ENCODE results near the gene KIF21B.

Gene KIF21B

GRCh38 chr1:201019321-201019977 lies 4.1 kb downstream of the KIF21B start:
- no peak for FAIRE-seq

- no peak for FAIRE-seq
These were observed 5.7 kb downstream of the KIF21B start for GRCh38 chr1:201017828-201018163.

GRCh38 chr1:201016943-201017827 lies 6.3 kb downstream of the KIF21B start:
- FAIRE-seq, result no peak

GRCh38 chr1:201016211-201016651 lies 7.3 kb downstream of the KIF21B start:
- no peak for FAIRE-seq

- FAIRE-seq, result no peak
These were observed 7.9 kb downstream of the KIF21B start for GRCh38 chr1:201015551-201016091.

GRCh38 chr1:201014816-201015200 lies 8.7 kb downstream of the KIF21B start:
- FAIRE-seq, result no peak

- no peak for FAIRE-seq
These were observed 9.3 kb downstream of the KIF21B start for GRCh38 chr1:201013991-201014815.

GRCh38 chr1:201013031-201013485 lies 10.5 kb downstream of the KIF21B start:
- no peak for FAIRE-seq

GRCh38 chr1:201011616-201012015 lies 11.9 kb downstream of the KIF21B start:
- no peak for FAIRE-seq

- FAIRE-seq, result no peak
These were observed 13.4 kb downstream of the KIF21B start for GRCh38 chr1:201009962-201010645.

GRCh38 chr1:201008666-201009360 lies 14.7 kb downstream of the KIF21B start:
- FAIRE-seq, result no peak

GRCh38 chr1:201007481-201007880 lies 16.0 kb downstream of the KIF21B start:
- no peak for FAIRE-seq

- no peak for FAIRE-seq
These were observed 17.1 kb downstream of the KIF21B start for GRCh38 chr1:201006450-201006849.

- no peak for FAIRE-seq
These were observed 18.8 kb downstream of the KIF21B start for GRCh38 chr1:201004732-201005131.

- FAIRE-seq, result no peak
These were observed 19.4 kb downstream of the KIF21B start for GRCh38 chr1:201004154-201004553.

- no peak for FAIRE-seq
These were observed 21.0 kb downstream of the KIF21B start for GRCh38 chr1:201002510-201002909.

- no peak for FAIRE-seq
These were observed 21.6 kb downstream of the KIF21B start for GRCh38 chr1:201001962-201002361.

- FAIRE-seq, result no peak
These were observed 23.1 kb downstream of the KIF21B start for GRCh38 chr1:201000391-201000790.

- no peak for FAIRE-seq
These were observed 23.8 kb downstream of the KIF21B start for GRCh38 chr1:200999667-201000066.

GRCh38 chr1:200998323-200998722 lies 25.2 kb downstream of the KIF21B start:
- no peak for FAIRE-seq

GRCh38 chr1:200992382-200993048 lies 31.0 kb downstream of the KIF21B start:
- FAIRE-seq, result no peak

Data from TTC549 (cell line).